Activated CD8-positive, alpha-beta memory T cell treated with anti-CD3 and anti-CD28 coated beads, Interleukin-2, amount 50 U/mL, for 24 hours (primary cell): Measurements from ENCODE around the gene PTPN22.
"Not testable (repeated sequence)": the region's sequence is repeated elsewhere in the genome, so short reads cannot be mapped to it uniquely, and the experiment has no call there.

ENCODE experiments used
- DNase-seq: peaks from one replicate; pipeline ENCODE4 v3.0.0-alpha.2; 2020; ENCODE audit errors: extremely low read depth

Gene PTPN22

DNA sequence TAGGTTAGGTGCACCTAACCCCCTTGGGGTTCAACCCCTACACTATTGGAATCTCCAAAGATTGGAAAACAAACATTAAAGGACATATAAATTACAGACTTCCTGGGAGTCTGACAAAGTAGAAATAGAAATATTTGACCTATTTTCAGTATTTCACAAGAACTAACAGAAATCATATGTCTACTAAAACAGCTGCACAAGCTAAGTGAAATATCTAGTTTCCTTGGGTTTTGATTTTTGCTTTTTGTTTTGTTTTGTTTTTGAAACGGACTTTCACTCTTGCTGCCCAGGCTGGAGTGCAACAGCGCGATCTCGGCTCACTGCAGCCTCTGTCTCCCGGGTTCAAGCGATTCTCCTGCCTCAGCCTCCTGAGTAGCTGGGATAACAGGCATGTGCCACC, 18.8 kb downstream of the PTPN22 start:
- DNase-seq = not testable (repeated sequence)

DNA sequence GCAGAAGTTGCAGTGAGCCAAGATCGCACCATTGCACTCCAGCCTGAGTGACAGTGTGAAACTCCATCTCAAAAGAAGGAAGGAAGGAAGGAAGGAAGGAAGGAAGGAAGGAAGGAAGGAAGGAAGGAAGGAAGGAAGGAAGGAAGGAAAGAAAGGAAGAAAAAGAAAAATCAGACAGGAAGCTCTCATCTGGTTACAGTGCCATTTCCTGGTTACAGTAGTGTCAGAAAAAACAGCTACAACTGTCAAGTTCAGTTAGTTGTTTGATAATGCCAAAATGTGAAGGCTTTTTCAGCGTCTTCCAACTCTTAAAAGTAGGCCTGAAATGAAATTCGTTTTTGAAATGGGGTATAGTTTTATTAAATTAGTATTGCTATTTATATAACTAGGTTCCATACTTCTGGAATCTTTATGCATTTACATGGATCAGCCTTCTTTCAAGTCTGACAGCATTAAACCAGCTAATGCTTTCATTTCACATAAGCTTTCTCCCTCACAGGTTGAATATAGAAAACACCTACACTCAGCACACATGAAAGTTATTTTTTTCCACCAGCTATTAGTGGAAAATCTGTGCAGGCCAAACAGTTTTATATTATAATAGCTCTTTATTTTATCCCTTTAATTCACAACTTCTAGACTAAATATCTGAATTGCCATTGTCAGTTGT, 21.2 kb downstream of the PTPN22 start:
- DNase-seq = no peak

DNA sequence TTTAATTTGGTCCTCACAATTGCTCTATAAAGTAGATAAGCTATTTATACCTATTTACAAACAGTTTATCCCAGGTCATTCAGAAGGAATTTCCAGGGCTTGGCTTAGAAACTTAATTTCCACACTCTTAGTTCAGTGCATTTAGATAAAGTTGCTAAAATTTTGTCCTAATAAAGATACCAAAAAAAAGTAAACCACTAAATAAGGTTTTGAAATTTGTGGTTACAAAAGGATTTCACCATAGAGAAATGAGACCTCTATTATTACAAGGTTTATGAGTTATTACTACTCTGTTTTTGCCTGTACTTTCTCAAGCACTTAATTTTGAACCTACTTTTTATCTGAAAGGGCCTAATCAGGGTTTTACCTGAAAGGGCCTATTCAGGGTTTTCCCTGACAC, 22.4 kb downstream of the PTPN22 start:
- DNase-seq = no peak

DNA sequence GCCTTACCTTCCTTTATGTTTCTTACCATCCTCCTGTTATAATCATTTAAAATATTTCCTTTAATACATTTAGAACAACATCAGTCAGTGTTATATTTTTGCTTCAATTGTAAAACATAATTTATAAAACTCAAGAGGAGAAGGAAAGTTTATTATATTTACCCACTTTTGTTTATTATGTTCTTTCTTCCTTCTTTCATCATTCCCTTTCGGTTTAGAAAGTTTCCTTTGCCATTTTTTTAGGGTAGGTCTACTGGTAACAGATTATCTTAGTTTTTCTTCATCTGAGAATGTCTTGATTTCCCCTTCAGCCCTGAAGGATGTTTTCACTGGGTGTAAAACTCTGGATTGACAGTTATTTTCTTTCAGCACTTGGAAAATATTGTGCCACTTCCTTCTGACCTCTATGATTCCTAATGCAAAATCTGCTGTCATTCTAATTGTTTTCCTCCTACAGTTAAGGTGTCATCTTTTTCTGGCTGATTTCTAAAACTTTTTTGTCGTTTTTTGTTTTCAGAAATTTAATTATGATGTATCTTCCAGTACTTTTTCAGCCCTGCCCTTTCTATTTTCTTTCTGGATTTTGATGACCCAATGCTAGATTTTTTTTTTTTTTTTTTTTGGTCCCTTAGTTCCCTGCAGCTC, 25.0 kb downstream of the PTPN22 start:
- DNase-seq = no peak

DNA sequence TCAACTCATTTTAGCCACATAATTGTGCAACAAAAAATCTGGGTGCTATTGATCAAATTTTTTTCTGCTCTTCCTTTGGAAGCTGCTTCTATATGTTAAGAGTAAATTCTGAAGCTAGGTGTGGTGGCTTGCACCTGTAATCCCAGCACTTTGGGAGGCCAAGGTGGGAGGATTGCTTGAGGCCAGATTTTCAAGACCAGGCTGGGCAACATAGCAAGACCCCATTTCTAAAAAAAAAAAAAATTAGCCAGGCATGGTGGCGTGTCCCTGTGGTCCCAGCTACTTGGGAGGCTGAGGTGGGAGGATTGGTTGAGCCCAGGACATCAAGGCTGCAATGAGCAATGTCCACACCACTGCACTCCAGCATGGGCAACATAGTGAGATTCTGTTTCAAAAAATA, 35.0 kb downstream of the PTPN22 start:
- no peak for DNase-seq

DNA sequence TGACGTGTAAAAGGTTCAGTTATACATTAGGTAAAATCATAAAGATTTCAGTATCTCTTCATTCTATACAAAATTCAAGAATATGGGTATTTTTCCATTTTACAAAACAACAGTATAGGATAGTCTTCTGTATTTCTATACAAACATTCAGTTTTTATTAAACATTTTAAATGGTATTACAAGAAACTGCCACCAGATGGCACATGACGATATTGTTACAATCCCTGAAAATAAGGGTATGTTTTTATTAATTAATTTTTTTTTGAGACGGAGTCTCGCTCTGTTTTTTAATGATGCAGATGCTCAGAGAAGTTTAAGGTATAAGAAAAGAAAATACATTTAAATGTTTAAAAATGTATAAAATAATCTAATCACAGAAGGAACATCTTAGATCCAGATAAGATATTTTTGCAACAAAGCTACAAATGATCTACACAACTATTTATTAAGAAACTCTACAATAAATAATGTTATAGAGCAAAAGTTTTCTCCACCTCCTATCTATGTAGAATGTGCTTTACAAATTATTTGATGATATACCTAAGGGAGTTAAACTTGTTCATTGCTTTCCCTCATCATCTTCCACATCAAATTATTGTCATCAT, 35.7 kb downstream of the PTPN22 start:
- no peak for DNase-seq

DNA sequence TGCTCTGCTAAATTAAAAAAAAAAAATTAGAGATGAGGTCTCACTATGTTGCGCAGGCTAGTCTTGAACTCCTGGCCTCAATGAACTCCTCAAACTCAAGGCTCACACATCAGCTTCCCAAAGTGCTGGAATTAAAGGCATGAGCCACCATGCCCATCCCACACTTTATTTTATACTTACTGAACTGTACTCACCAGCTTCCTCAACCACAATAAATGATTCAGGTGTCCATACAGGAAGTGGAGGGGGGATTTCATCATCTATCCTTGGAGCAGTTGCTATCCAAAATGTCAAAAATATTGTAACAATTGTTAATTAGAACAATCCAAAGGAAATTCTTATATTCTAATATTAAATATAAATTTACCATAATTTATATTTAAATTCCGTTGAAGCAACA, 36.8 kb downstream of the PTPN22 start:
- no peak for DNase-seq

DNA sequence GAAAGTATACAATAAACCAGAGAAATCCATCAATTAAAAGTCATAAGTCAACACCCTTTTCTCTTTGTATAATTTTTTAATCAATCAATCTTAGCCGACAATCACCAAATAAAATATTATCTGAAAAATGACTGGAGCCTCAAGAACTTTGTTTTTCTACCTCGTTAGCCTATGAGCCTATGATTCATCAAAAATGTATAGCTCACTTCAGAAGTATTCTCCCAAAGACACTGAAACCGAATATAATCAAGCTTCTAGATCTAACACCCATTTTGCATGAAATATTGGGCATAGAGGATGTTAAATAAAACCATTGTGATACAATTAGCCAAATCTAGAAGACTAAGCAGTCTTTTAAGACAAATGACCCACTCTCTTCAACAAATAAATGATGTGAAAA, 41.5 kb downstream of the PTPN22 start:
- DNase-seq = no peak

DNA sequence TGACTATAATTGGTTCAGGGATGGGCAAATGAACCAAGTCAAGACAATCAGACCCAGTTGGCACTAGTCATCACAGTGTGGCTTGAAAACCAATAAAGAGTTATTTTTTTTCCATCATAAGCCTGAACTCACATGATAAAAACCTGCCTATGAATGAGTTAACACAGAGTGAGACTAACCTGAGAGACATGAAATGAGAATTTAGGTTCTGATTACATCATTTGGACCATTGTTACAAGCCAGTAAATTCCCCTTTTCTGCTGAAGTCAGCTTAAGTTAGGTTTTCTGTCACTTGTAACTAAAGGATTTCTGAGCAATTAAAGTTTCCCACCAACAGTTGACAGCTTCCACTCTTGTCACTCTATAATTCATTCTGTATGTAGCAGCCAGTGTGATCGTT, 49.6 kb downstream of the PTPN22 start:
- DNase-seq = no peak

DNA sequence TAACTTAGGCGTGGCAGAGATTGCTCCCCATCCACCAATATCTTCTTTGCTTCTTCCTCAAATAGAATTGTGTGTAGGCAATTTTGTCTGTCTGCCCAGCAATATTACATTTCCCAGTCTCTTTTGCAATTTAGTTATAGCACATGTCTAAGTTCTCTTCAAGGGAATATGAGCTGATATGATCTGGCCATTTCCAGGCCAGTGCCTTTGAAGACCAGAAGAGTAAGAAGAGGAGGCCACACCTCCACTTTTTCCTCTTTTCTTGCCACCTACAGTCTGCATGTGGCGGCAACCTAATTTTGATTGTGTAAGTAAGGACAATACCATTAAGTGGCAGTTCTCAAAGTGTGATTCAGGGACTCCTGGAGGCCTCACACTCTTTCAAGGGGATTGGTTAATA, 52.9 kb downstream of the PTPN22 start:
- DNase-seq = no peak

DNA sequence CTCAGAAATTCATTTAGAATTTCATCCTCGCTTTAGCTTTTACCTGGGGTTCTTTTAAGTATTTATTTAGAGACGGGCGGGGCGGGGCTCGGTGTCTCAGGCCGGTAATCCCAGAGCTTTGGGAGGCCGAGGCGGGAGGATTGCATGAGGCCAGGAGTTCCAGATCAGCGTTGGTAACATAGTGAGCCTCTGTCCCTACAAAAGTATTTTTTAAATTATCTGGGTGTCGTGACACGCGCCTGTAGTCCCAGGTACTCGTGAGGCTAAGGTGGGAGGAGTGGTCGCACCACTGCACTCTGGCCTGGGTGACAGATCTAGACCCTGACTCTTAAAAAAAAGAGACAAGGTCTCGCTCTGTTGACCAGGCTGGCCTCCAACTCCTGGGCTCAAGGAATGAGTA, 58.3 kb downstream of the PTPN22 start:
- no peak for DNase-seq

DNA sequence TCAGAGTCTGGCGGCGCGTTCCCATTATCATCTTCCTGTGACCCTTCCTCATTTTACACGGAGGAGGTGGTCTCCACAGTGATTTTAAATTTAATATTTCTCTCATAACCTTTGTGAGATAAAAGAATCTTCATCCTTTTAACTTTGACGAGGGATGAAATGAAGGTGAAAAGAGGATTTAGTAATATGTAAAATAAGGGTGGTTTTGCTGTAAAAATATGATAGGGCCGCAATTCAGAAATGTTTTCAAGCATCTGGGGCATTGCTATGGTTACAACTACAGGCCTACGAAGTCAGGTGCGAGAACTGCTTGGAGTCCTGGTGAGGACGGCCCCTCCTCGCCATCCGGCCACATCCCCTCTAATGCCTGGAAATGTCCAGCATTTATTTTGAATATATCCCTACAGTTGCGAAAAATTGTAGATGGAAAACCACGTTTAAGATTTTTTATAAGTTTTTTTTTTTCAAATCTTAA, 58.8 kb downstream of the PTPN22 start:
- DNase-seq = no peak

DNA sequence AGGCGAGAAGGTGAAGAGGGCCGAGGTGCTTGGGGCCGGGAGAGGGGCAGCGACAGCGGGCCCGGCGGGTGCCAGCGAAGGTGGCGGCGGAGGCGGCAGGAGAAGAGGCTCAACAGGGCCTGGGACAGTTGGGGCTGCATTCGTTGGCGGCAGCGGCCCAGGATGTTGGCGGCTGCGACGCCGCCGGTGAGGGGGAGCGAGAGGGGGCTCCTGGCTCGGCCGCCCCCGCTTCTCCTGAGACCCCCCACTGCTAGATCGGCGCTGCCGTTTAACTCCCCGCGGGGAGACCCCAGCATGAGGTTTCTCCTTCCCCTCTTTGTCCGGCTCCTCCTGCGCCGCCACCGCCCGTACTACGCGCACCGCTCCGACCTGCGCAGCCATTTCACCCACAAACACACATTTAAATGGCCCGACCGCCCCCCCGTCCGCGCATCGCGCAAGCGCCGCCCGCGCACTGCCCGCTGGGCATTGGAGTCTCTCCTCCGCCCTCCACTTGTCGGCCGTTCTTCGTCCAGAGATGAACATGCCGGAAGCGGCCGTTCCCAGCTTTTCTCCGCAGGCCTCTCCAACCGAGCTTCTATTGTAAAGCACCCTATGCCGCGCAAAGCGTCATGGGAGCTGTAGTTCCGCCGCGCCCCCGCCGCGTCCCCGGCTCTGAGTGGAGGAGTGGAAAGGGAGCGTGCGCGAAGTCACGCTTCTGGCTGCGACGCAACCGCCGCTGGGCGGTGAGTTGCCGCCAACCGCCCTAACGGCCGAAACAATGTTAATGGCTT, 59.4 kb downstream of the PTPN22 start, which contains the start of gene RSBN1:
RSBN1 (minus strand) TSS at position 589 of the 773 bp plus-strand sequence; CDS start at position 525, 64 bp downstream.
- peak; percentile 96 for DNase-seq

DNA sequence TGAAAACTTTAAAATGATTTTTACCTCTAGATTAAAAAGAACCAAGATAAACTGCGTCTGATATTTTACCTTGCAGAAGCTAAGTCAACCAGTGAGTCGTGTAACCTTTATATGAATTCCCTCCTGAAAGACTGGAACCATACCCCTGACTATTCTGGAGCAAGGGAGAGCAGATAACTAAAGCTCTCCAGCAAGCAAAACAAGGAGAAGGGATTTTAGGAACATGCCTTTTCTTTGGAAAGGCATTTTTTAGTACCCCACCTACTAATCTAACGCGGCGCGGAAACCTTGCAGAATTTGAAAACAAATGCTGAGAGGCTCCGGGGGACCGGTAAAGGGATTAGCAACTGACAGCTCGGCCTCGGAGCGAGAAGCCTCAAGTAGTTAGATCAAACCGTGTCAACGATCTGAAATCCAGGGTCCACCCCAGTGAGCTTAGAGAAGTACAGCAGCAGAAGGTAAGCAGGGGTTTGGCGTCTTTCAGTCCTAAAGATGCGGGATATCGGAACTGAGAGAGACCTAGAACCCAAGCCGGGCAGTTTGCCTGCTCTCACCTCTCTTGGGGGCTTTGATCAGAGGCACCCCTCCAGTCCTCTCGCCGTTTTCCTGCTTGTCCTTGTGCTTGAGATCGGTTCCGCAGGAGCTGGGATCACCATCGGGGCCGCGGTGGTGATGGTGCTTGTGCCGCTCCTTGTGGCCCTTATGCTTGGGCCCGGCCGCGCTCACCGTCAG, 60.2 kb downstream of the PTPN22 start:
- DNase-seq = no peak

DNA sequence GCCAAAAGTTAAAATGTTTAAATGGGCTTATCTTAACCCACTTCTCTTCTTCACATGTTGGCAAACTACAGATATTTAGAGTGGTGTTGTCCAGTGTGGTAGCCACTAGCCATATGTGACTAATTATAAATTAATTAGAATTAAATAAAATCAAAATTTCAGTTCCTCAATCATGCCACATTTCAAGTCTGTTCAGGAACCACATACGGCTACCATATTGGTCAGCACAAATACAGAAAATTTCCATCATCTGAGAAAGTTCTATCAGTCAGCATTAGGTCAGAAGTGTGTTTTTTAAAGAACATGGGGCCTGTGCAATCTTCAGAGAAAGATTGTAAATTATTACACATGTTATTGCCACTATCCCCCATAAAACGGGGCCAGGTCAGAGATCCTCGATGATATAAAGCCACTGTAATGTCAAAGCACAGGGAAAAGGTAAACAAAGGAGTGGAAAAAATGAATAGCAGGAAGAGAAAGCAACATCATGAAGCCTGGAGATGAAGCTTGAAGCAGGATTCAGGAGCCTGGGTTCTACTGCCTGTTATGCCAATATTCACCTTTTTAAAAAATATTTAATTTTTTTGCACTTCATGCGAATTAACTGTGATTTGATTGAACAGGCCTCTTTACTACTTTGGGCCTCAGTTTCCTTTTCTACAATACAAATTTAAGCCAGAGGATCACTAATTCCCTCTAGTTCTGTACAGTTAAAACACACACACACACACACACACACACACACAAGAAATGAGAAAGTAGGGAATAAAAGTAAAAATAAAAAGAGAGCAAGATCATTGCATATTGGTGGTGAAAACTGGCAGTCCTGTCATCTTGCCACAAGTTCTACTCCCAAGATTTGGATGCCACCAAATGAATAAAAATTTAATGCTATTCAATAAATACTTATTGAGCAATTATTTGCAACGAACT, 61.6 kb downstream of the PTPN22 start:
- no peak for DNase-seq

DNA sequence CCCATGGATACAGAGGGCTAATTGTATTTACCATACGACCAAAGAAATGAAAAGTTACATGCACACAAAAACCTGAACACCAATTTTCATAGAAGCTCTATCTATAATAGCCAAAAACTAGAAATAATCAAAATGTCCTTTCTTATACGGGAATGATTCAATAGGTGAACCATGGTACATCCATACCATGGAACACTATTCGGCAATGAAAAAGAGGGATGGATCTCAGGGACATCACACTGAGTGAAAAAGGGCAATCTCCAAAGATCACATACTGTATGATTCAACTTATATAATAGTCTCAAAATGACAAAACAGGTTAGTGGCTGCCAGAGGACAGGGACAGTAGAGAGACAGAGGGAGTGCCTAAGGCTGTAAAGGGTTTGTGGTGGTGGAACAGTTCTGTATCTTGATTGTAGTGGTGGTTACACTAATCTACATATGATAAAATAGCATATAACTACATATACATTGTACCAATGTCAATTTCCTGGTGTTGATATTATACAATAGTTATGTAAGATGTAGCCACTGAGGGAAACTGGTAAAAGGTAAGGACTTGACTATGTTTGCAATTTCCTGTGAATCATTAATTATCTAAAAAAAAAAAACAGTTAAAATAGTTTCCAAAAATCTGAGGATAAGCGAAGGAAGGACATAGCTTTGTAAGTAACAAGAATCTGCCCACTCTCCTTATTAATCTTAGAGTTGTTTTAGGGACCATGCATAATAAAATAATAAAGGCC, 62.9 kb downstream of the PTPN22 start:
- no peak for DNase-seq

DNA sequence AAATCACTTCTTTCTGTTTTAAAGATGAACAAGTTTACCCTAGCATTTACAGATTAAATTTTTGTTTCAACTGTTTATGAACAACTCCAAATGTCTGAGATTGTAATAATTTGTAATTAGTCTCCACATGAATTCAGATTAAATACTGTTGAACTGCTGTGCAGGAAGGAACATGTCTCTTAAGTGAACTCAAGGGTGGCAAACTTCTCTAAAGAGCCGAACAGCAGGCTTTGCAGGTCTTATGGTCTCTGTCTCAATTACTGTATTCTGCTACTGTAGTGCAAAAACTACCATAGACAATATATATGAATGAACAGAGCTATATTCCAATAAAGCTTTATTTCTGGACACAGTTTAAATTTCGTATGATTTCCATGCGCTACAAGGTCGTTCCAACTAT, 65.9 kb downstream of the PTPN22 start:
- DNase-seq = no peak

DNA sequence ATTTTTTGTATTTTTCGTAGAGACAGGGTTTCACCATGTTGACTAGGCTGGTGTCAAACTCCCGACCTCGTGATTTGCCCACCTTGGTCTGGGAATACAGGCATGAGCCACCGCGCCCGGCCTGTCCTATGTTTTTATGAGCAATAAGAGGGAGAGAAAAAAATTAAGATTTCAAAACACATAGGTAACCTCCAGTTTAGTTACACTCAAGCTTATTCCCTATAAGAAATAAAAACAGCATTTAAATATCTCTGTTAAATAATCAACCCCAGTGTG, 66.3 kb downstream of the PTPN22 start:
- DNase-seq = no peak

DNA sequence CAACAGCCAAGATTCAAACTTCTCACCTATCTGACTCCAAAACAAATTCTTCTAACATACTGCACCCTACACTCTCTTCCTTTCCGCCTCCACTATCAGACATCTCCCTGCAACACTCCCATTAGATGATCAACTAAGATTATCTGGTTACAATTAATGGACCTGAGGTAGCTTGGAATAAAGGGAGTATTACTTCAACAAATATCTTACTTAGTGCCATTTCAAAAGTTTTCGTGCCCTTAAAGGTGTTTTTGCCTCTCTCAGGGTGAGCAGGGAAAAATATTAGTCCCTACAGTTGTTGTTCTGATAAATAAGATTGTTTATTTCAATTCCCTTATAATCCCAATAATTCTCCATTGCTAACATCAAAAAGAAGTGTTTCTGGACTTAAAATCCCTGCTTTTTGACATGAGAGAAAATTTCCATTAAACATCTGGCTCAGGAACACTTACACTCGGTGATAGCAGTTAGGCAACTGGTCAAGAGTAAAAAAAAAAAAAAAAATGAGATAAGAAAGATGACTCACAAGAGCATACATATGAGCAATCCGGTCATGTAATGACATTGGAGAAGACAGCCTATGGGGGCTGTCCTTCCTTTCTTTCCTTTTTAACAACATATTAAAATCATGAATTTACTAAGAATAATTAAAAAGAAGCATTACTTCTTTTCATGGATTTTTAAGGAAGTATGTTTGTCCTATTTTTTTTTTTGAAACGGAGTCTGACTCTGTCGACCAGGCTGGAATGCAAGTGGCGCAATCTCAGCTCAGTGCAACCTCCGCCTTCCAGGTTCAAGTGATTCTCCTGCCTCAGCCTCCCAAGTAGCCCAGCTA, 66.9 kb downstream of the PTPN22 start:
- DNase-seq = no peak
